HG03439 (cell line): Measurements from ENCODE around the gene ASCL5.

ENCODE experiments used
- ATAC-seq: cut with Tn5 transposase; IDR thresholded peaks from one replicate; pipeline ENCODE4 v1.9.1; 2021; ENCODE audit warnings: mild to moderate bottlenecking, moderate library complexity; ENCODE audit not compliant: unreplicated experiment

The ASCL5 gene

GRCh38 chr1:201137024-201137392 lies 10.0 kb upstream of the ASCL5 start:
- no peak for ATAC-seq

- no peak for ATAC-seq
Observed at GRCh38 chr1:201136355-201137023, 9.5 kb upstream of the ASCL5 start.

DNA sequence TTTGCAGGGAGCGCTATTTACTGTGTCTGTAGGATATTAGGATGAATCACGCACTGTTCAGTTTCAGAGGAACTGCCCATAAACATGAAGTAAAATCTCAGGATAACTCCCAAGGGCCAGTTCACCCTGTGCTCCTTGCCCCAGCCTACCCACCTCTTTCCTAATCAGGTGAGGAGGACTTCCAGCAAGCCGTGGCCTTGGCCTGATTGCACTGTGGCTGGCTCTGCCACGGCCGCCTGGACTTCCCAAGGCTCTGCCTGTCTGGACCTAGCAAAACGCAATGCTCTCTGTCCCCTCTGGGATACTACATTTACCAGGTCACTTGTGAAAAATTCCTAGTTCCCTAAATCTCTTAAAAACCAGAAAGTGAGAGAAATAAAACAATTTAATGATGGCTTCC lies 7.4 kb upstream of the ASCL5 start:
- ATAC-seq, result no peak

- ATAC-seq, result no peak
Observed at GRCh38 chr1:201131398-201131797, 4.4 kb upstream of the ASCL5 start.

DNA sequence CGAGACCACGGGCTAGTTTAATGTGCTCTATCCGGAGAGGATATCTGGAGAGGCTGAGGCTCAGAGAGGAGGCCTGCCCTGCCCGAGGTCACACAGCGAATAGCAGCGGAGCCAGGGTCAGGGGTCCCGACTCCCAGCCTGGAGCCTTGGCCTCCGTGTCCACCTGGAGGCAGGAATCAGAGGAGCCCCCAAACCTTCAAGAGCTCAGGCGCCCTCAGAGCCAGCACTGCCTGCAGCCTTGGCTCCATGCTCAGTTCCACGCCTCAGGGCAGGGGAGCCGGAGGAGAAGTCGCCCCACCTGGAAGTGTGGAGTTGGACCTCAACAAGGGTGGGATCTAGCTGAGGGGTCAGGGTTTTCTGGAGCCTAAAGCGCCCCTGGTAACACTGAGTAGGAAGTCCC lies 2.0 kb upstream of the ASCL5 start:
- no peak for ATAC-seq

DNA sequence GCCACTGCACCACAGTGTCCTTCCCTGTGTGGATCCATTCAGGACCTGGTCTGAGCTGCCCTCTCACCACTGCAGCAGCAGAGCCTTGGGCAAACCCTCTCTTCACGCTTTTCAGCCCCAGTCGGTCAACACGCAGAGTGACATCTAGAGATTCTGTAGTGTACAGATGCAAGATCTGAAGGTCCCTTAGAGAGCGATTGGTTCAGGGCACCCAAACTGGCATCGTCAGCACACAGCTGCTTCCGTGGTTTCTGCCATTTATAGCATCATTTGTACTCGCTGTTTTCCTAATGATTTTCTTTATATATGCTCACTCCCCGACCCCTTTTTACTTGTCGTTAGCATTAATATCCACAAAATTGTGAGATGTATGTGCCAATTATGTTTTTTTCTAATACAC lies 1.5 kb upstream of the ASCL5 start:
- ATAC-seq, result no peak

DNA sequence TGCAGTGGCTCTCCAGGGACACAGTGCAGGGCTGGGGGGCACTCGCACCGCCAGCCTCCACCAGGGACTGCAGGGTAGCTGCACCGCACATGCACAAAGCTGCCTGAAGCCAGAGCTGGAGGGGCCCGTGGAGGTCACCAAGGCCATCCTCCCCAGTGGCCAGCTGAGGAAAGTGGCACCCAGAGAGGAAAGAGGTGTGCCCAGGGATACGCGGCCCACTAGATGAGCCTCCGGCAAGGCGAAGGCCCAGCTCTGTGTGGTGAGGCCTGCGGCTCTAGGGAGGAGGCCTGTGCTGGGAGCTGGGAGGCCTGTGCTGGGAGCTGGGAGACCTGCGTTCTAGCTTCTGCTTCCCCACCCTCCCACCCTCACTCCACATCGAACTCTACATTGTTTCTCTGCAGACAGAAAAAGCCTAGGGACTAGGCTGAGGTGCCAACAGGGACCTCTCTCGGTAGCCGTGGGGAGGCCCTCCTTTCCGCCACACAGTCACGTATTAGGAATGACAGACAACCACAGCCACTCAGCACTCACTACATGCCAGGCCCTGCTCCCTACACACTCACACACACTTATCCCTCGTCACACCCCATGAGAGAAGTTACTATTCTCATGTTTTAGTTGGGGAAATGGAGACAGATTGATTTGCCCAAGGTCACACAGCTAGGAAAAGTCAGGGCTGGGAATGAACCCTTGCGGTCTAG lies 921 bp upstream of the ASCL5 start:
- no peak for ATAC-seq

DNA sequence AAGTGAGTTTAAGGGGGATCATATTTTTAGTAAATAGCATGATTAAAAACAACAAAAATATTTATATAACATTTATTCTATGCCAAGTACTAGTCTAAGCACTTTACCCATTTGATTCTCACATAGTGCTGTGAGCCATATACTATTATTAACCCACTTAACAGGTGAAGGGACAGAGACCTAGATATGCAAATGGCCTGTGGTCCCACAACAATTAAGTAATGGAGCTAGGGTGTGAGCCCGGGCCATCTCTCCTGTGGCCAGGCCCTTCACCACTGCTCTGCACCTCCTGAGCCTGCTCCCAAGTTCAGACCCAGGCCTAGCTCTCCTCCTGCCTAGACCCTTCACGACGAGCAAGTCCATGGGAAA lies 537 bp downstream of the ASCL5 start:
- ATAC-seq, result no peak

- ATAC-seq, result no peak
Observed at GRCh38 chr1:201125800-201126199, 1.2 kb downstream of the ASCL5 start.

GRCh38 chr1:201125019-201125418 lies 2.0 kb downstream of the ASCL5 start:
- no peak for ATAC-seq

- no peak for ATAC-seq
Observed at GRCh38 chr1:201123866-201124265, 3.1 kb downstream of the ASCL5 start.

GRCh38 chr1:201122321-201122957 lies 4.5 kb downstream of the ASCL5 start:
- no peak for ATAC-seq

- no peak for ATAC-seq
Observed at GRCh38 chr1:201119206-201120197, 7.5 kb downstream of the ASCL5 start.

DNA sequence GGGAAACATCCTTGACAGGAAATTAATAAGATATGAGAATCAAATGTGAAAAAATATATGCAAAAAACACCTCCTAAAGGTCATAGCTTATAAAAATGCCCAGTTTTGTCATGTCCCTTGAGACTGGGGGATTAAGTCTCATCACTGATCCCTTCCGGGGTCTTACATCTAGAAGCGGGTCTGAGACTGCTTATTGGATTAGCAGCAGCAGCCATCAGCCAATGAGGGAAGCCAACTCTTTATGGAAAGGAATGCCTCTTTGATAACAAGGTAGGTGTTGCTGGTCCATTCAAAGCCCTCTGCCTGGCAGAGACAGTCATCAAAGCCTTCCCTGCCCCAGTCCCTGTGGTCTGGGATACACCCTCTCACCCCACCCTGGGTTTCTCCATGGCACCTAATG lies 10.9 kb downstream of the ASCL5 start:
- no peak for ATAC-seq

DNA sequence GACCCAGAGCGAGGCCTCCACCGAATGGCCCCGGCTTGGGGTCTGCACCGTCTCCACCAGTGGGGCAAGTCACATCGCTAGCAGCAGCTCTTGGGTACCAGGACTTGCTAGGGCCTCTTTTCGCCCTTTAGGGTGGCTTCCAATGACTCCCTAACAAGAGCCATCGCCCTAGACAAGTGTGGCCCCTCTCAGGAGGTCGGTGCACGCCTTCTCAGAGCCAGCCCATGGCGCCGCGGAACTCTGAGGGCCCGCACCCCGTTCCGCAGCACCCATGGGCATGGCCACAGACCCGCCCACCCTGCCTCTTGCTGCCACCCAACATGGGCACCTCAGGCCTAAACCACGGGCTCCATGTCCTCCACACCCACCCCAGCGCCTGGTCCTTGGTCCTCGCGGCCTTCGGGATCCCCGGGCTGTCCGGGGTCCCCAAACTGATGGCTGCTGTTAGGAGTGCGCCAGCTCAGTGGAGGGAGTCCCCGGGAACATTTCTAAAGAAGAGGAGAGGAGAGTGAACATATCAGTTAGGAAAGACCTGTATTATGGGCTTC lies 11.5 kb downstream of the ASCL5 start:
- ATAC-seq, result no peak

DNA sequence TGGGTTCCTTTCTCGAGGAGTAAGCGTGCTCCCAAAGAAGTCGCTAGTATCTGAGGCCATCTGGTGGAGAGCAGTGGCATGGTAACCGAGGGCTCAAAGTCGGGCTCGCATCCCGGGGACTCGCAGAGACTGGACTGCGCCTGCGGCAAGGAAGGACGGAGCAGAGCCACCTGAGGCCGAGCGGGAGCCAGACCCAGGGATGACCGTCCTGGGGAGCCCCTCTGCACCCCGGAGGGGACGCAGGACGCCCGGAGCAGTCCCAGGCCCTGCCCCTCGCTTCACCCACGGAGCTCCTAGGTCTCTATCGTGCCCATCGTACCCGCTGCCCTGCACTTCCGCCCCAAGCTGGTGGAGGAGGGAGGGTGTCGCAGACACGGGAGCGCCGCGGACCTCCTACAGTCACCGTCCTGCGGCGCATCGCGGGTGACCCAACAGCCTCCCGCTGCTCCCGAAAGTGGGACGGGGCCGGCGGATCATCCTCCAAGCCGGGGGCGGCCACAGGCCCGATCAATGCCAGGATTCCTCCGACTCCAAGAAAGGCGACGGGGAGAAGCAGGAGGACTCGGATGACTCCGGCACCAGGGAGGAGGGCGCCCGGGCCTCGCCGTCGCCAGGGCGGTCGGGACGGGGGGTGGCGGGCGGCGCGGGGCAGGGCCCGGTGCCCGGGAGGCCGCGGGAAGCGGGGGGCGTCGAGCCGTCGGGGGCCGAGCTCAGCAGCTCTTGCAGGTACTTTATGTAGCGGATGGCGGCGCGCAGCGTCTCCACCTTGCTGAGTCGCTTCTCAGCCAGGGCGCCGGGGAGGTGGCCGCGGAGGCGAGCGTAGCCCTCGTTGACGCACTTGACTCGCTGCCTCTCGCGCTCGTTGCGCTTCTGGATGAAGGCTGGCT lies 12.5 kb downstream of the ASCL5 start:
- peak; percentile 78 for ATAC-seq

DNA sequence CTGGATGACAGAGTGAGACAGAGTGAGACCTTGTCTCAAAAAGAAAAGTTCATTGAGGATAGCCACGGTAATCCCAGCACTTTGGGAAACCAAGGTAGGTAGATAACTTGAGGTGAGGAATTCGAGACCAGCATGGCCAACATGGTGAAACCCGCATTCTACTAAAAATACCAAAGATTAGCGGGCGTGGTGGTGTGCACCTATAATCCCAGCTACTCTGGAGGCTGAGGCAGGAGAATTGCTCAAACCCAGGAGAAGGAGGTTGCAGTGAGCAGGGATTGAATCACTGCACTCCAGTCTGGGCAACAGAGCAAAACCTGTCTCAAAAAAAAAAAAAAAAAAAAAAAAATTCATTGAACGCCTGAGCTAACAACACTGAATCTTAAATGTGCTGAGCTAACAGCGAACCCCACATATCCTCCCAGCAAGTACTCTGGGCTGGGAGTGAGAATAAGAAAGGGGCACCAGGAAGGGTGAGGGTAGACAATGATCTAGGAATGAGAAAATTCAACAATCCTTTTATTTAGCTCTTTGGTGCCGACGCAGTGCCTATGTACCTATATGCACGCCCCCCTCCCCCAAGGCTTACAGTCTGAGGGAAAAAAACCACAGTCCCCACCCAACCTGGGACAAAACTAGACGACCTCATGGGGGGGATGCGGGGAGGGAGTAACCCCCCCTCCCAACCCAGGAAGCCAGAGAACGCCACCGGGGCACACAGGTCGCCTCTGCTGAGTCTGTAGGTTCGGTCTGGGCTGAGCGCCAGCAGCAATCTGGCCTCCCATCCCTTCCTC lies 13.3 kb downstream of the ASCL5 start:
- ATAC-seq, result no peak

- no peak for ATAC-seq
Observed at GRCh38 chr1:201112926-201113325, 14.1 kb downstream of the ASCL5 start.

- ATAC-seq, result no peak
Observed at GRCh38 chr1:201112173-201112731, 14.7 kb downstream of the ASCL5 start, which contains the start of gene CACNA1S. Gene CACNA1S (minus strand): TSS chr1:201112426. CDS start chr1:201112339, 87 bp downstream.
